T-helper 2 cell treated with Interferon-gamma antibody and Interleukin-4, amounts not matched to agents 5 μg/mL and 100 μg/mL, for 36 hours (primary cell): Measurements from ENCODE around the gene HIRA.

Experiments
- DNase-seq: peaks from one replicate; pipeline ENCODE4 v3.0.0; 2021; ENCODE audit warnings: low spot score
- H3K27ac Mint-ChIP-seq: one replicate; pipeline ENCODE4 v1.8.0; 2021; ENCODE audit warnings: mild to moderate bottlenecking, mixed read lengths
- H3K27me3 Mint-ChIP-seq: one replicate; pipeline ENCODE4 v1.8.0; 2021; ENCODE audit warnings: low read depth, mixed read lengths
- H3K36me3 Mint-ChIP-seq: one replicate; pipeline ENCODE4 v1.8.0; 2021; ENCODE audit warnings: low read depth, mixed read lengths
- H3K4me1 Mint-ChIP-seq: one replicate; pipeline ENCODE4 v1.8.0; 2021; ENCODE audit warnings: low read depth, mixed read lengths
- H3K4me3 Mint-ChIP-seq: one replicate; pipeline ENCODE4 v1.8.0; 2022; ENCODE audit warnings: mild to moderate bottlenecking, moderate library complexity, mixed read lengths
- H3K9me3 Mint-ChIP-seq: one replicate; pipeline ENCODE4 v1.8.0; 2021; ENCODE audit warnings: mixed read lengths

HIRA gene

GRCh38 chr22:19419464-19420178, 11.9 kb downstream of the HIRA start:
- Mint-ChIP-seq H3K27ac (peak overlapping the region; percentile 86), H3K36me3 (peaks cover 23% of the 10 kb centered on the region)

GRCh38 chr22:19419086-19419463, 12.5 kb downstream of the HIRA start:
- DNase-seq: no peak
- peak overlapping the region; percentile 53 for H3K4me3 Mint-ChIP-seq
- peak overlapping the region; percentile 86 for H3K27ac Mint-ChIP-seq
- peaks cover 24% of the 10 kb centered on the region for H3K36me3 Mint-ChIP-seq
- H3K27me3 Mint-ChIP-seq: no peaks in the 10 kb centered on the region
- peaks cover 54% of the 10 kb centered on the region for H3K4me1 Mint-ChIP-seq
- no peaks in the 10 kb centered on the region for H3K9me3 Mint-ChIP-seq

More at GRCh38 chr22:19419464-19420178, 11.9 kb downstream of the HIRA start:
- Mint-ChIP-seq H3K4me3 (peak overlapping the region; percentile 53), H3K27me3 (no peaks in the 10 kb centered on the region), H3K4me1 (peaks cover 54% of the 10 kb centered on the region), H3K9me3 (no peaks in the 10 kb centered on the region)
- peak; percentile 69 for DNase-seq

- H3K27me3 Mint-ChIP-seq: no peaks in the 10 kb centered on the region
- no peaks in the 10 kb centered on the region for H3K9me3 Mint-ChIP-seq
- H3K27ac Mint-ChIP-seq: peak overlapping the region; percentile 75
- H3K4me1 Mint-ChIP-seq: peaks cover 14% of the 10 kb centered on the region
- H3K36me3 Mint-ChIP-seq: peaks cover 28% of the 10 kb centered on the region
- no peak overlapping the region for H3K4me3 Mint-ChIP-seq
- no peak for DNase-seq
Observed at GRCh38 chr22:19412923-19413322, 18.6 kb downstream of the HIRA start.

- no peak for DNase-seq
- Mint-ChIP-seq H3K27ac (no peak overlapping the region), H3K4me1 (peaks cover 12% of the 10 kb centered on the region), H3K36me3 (peaks cover 28% of the 10 kb centered on the region), H3K9me3 (no peaks in the 10 kb centered on the region), H3K27me3 (no peaks in the 10 kb centered on the region), H3K4me3 (no peak overlapping the region)
Observed at GRCh38 chr22:19412478-19412877, 19.1 kb downstream of the HIRA start.

GRCh38 chr22:19411690-19412045, 19.9 kb downstream of the HIRA start:
- Mint-ChIP-seq H3K36me3 (peaks cover 32% of the 10 kb centered on the region), H3K9me3 (no peaks in the 10 kb centered on the region), H3K27ac (no peak overlapping the region), H3K4me1 (peaks cover 14% of the 10 kb centered on the region), H3K4me3 (no peak overlapping the region), H3K27me3 (no peaks in the 10 kb centered on the region)
- no peak for DNase-seq

- Mint-ChIP-seq H3K36me3 (peaks cover 28% of the 10 kb centered on the region), H3K4me3 (no peak overlapping the region), H3K9me3 (no peaks in the 10 kb centered on the region), H3K27ac (no peak overlapping the region), H3K27me3 (no peaks in the 10 kb centered on the region), H3K4me1 (peaks cover 14% of the 10 kb centered on the region)
- DNase-seq: no peak
Observed at GRCh38 chr22:19410941-19411689, 20.4 kb downstream of the HIRA start.

- Mint-ChIP-seq H3K27ac (no peak overlapping the region), H3K9me3 (no peaks in the 10 kb centered on the region), H3K4me1 (peaks cover 7% of the 10 kb centered on the region), H3K4me3 (no peak overlapping the region), H3K36me3 (peaks cover 41% of the 10 kb centered on the region), H3K27me3 (no peaks in the 10 kb centered on the region)
- DNase-seq: no peak
Observed at GRCh38 chr22:19407649-19408606, 23.6 kb downstream of the HIRA start.

GRCh38 chr22:19406846-19407245, 24.7 kb downstream of the HIRA start:
- no peak for DNase-seq
- H3K27me3 Mint-ChIP-seq: no peaks in the 10 kb centered on the region
- peaks cover 43% of the 10 kb centered on the region for H3K36me3 Mint-ChIP-seq
- H3K27ac Mint-ChIP-seq: no peak overlapping the region
- H3K4me1 Mint-ChIP-seq: peaks cover 2% of the 10 kb centered on the region
- no peaks in the 10 kb centered on the region for H3K9me3 Mint-ChIP-seq
- H3K4me3 Mint-ChIP-seq: no peak overlapping the region

GRCh38 chr22:19406281-19406811, 25.2 kb downstream of the HIRA start:
- Mint-ChIP-seq H3K9me3 (no peaks in the 10 kb centered on the region), H3K27ac (no peak overlapping the region), H3K27me3 (no peaks in the 10 kb centered on the region), H3K36me3 (peaks cover 43% of the 10 kb centered on the region), H3K4me1 (peaks cover 2% of the 10 kb centered on the region), H3K4me3 (no peak overlapping the region)
- no peak for DNase-seq

- no peak for DNase-seq
- Mint-ChIP-seq H3K36me3 (peaks cover 45% of the 10 kb centered on the region), H3K4me3 (no peak overlapping the region), H3K27me3 (no peaks in the 10 kb centered on the region), H3K9me3 (no peaks in the 10 kb centered on the region), H3K27ac (no peak overlapping the region), H3K4me1 (peaks cover 2% of the 10 kb centered on the region)
Observed at GRCh38 chr22:19405652-19406051, 25.9 kb downstream of the HIRA start.

GRCh38 chr22:19405133-19405532, 26.4 kb downstream of the HIRA start:
- no peak for DNase-seq
- peaks cover 2% of the 10 kb centered on the region for H3K4me1 Mint-ChIP-seq
- no peak overlapping the region for H3K4me3 Mint-ChIP-seq
- H3K9me3 Mint-ChIP-seq: no peaks in the 10 kb centered on the region
- no peak overlapping the region for H3K27ac Mint-ChIP-seq
- no peaks in the 10 kb centered on the region for H3K27me3 Mint-ChIP-seq
- peaks cover 49% of the 10 kb centered on the region for H3K36me3 Mint-ChIP-seq

GRCh38 chr22:19404676-19405075, 26.9 kb downstream of the HIRA start:
- no peak overlapping the region for H3K27ac Mint-ChIP-seq
- no peaks in the 10 kb centered on the region for H3K9me3 Mint-ChIP-seq
- H3K36me3 Mint-ChIP-seq: peaks cover 45% of the 10 kb centered on the region
- DNase-seq: no peak
- H3K4me3 Mint-ChIP-seq: no peak overlapping the region
- H3K4me1 Mint-ChIP-seq: peaks cover 2% of the 10 kb centered on the region
- H3K27me3 Mint-ChIP-seq: no peaks in the 10 kb centered on the region

- H3K9me3 Mint-ChIP-seq: no peaks in the 10 kb centered on the region
- H3K4me1 Mint-ChIP-seq: peaks cover 2% of the 10 kb centered on the region
- peaks cover 45% of the 10 kb centered on the region for H3K36me3 Mint-ChIP-seq
- H3K27ac Mint-ChIP-seq: no peak overlapping the region
- DNase-seq: no peak
- no peak overlapping the region for H3K4me3 Mint-ChIP-seq
- H3K27me3 Mint-ChIP-seq: no peaks in the 10 kb centered on the region
Observed at GRCh38 chr22:19402642-19403191, 28.8 kb downstream of the HIRA start.
